Heart left ventricle (tissue), 16 donors: ENCODE measurements around the gene ETHE1. TPM values are rescaled to one million over a fixed set of nuclear protein-coding genes. Genes with fewer than 3 reads are reported as not detected.
"Not testable (repeated sequence)": the region's sequence is repeated elsewhere in the genome, so short reads cannot be mapped to it uniquely, and the experiment has no call there.

Experiments used
- ATAC-seq, 4 donors: fragments of 200-7000 bp; cut with Tn5 transposase; one replicate each; pipeline ENCODE4 v1.9.1; 2020 to 2022; ENCODE audit warnings: moderate library complexity in 4 of 4, mild to moderate bottlenecking in 3 of 4, moderate number of reproducible peaks in 1 of 4
- DNase-seq, 5 donors: peaks; one replicate each; pipeline ENCODE4 v3.0.0-alpha.2; 2020
- H3K27ac ChIP-seq, 12 donors: fragments of 200-600 bp; sonication (generic) in 4 of 12; one replicate each; pipeline versions ENCODE4 v1.5.0 to v1.8.0; 2016 to 2022; ENCODE audit warnings: mild to moderate bottlenecking in 2 of 12
- H3K27me3 ChIP-seq, 9 donors: fragments of 200-600 bp; sonication (generic) in 2 of 9; one replicate each; pipeline versions ENCODE4 v1.5.1 to v1.8.0; 2016 to 2022; ENCODE audit warnings: mild to moderate bottlenecking in 3 of 9
- H3K36me3 ChIP-seq, 9 donors: fragments of 200-600 bp; sonication (generic) in 2 of 9; one replicate each; pipeline versions ENCODE4 v1.5.0 to v1.8.0; 2018 to 2022; ENCODE audit warnings: mild to moderate bottlenecking in 2 of 9
- H3K4me1 ChIP-seq, 12 donors: fragments of 200-600 bp; sonication (generic) in 4 of 12; one replicate each; pipeline versions ENCODE4 v1.5.0 to v1.8.0; 2016 to 2022; ENCODE audit warnings: mild to moderate bottlenecking in 3 of 12
- H3K4me3 ChIP-seq, 12 donors: fragments of 200-600 bp; sonication (generic) in 4 of 12; one replicate each; pipeline versions ENCODE4 v1.5.0 to v1.8.0; 2017 to 2022; ENCODE audit warnings: mild to moderate bottlenecking in 9 of 12, moderate library complexity in 4 of 12
- H3K9me3 ChIP-seq, 12 donors: fragments of 200-600 bp; sonication (generic) in 4 of 12; one replicate each; pipeline versions ENCODE4 v1.5.0 to v1.8.0; 2016 to 2022; ENCODE audit warnings: mild to moderate bottlenecking in 1 of 12
- CTCF ChIP-seq, 12 donors: fragments of 200-600 bp; sonication (generic) in 4 of 12; IDR thresholded peaks; one replicate each; pipeline versions ENCODE4 v1.5.0 to v1.8.0; 2018 to 2022; ENCODE audit warnings: antibody characterized with exemption in 12 of 12, mild to moderate bottlenecking in 5 of 12
- POLR2A ChIP-seq, 2 donors: fragments of 450-650 bp; IDR thresholded peaks; one replicate each; pipeline ENCODE4 v1.6.1; 2017; ENCODE audit warnings: antibody characterized with exemption in 2 of 2, mild to moderate bottlenecking in 2 of 2, moderate library complexity in 2 of 2
- WGBS, 4 donors: extraction: QIAGEN DNeasy Blood & Tissue Kit in 2 of 4; methylation state at CpG; one replicate each; pipeline versions ENCODE4 v1.1.5 to v1.1.7; 2013 to 2018; 5-methylcytosine and 5-hydroxymethylcytosine counted together
- intact Hi-C, 10 donors: fragments of 100-400 bp; cut with DNase I; formaldehyde crosslinking; loops; one replicate each; pipeline versions ENCODE4 v1.11.1 to v1.14.2; 2022
- polyA plus RNA-seq, 2 donors: library from polyadenylated mRNA; stranded (reverse); fragments of 200-250 nt; gene quantifications; one replicate each; pipeline ENCODE4 v1.2.3, GENCODE V29; 2013
- total RNA-seq, 9 donors: library from RNA; depleted of rRNA in 2 of 9; stranded (reverse); fragments of >200 nt in 2 of 9; fragmentation: NEBNext Ultra II Directional in 3 of 9; extraction: Animal tissue kit (Norgen Biotek cat#: 25700) in 3 of 9; gene quantifications; one replicate each; pipeline versions ENCODE4 v1.1.0 to v1.2.4, GENCODE V29; 2016 to 2023
- donor health status: ischemic (EF 13 %, LVEDD 7.1; RV severe dilation, severe dysfunction).
- donor health status: healthy with polysubstance abuse.
- donor health status: DM: no; HTN: yes; CAD: no.
- donor health status: DM: no; HTN: no; CAD: no.
- donor health status: ischemic (EF 25% LVEDD 6.9; RV normal size, moderate dysfunction).
- donor health status: ischemic (EF 25% LVEDD 5.7; RV mildly dilated, moderate dysfunction).
- donor health status: healthy.
- donor health status: DM: yes; HTN: yes; CAD: no.
- donor health status: ischemic (EF 35%, LVEDD 5.7; RV mildly dilated, moderate dysfunction).
- donor health status: nonischemic (EF 11% LVEDD 7.7; RV severe dilation, severe dysfunction).
- donor health status: DM: yes; HTN: yes; CAD: no.
- donor health status: PGD.
- donor health status: ischemic (EF 29% LVEDD 5.4; RV normal size, mild dysfunction).
- donor health status: nonischemic (EF 23%, LVEDD 6.1; RV moderate dilation, normal function).

Gene ETHE1
- total and polyA plus RNA-seq, 11 donors = 6.0 to 27.6 (median 14.2) TPM

- Histone ChIP-seq H3K27me3 (no peaks in the 10 kb centered on the region), H3K27ac (no peak overlapping the region), H3K4me3 (no peak overlapping the region), H3K36me3 (peaks cover 0 to 78% (median 66%) of the 10 kb centered on the region in 9 donors), H3K9me3 (no peaks in the 10 kb centered on the region), H3K4me1 (no peaks in the 10 kb centered on the region)
- WGBS, 4 donors = 79 to 93% (median 91%) methylated on average over 3 of the region's 3 CpGs
- intact Hi-C loops = loop anchor here in 7 of 10 donors (5.0 to 10.0 kb wide), 4 partner anchors 100 to 233 kb away; partner anchors contain the start of gene KCNN4 (in 1 of the 7)
- ATAC-seq (no peak), DNase-seq (peak in 1 of 5 donors; percentile 21)
- TF ChIP-seq POLR2A (IDR thresholded peaks at IDR 0.05) (no peak), CTCF (IDR thresholded peaks at IDR 0.05) (no peak)
Observed at GRCh38 chr19:43552198-43552450, 25.1 kb upstream of the ETHE1 start.

DNA sequence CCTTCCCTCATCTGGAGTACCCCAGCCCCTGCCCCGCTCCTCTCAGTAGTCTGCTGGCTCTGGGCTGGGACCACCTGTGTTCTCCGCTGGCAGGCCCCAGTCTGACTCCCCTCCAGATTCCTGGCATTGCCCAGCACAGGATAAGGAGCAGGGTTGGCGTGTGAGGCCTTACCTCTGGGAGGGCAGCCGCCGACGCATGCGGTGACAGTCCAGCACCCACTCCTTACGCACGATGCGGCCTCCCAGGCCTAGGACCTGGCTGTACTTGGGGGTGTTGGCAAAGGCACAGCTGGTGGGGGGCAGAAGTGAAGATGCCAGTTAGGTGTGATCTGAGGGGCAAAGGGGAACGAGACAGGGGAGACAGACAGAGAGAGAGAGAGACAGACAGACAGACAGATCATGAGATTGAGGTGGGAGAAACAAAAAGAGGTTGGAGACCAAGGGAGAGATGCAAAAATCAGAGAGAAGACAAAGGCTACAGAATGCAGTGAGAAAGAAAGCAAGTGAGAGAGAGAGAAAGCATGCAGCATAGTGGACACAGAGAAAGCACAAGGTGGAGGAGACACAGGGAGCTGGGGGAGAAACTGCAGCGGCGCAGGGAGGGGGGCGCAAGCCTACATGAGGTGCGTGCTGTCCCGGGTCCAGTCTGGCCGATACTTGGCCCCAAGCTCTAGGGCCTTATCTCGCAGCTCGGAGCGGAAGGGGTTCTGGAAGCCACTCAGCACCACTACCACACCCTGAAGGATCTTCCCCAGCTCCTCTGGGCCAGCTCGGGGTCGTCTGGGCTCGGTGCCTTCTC is 24.6 kb upstream of the ETHE1 start:
- intact Hi-C loops = loop anchor here in 7 of 10 donors (5.0 to 10.0 kb wide), 4 partner anchors 101 to 233 kb away; partner anchors contain the start of gene KCNN4 (in 1 of the 7)
- DNase-seq (peak in 1 of 5 donors; percentile 0), ATAC-seq (no peak)
- Histone ChIP-seq H3K27ac (no peak overlapping the region), H3K4me3 (no peak overlapping the region), H3K27me3 (no peaks in the 10 kb centered on the region), H3K36me3 (peaks cover 0 to 74% (median 63%) of the 10 kb centered on the region in 9 donors), H3K4me1 (no peaks in the 10 kb centered on the region), H3K9me3 (no peaks in the 10 kb centered on the region)
- 88 to 89% (median 89%) methylated on average over 23 of the region's 23 CpGs for WGBS, 4 donors
- TF ChIP-seq CTCF (IDR thresholded peaks at IDR 0.05) (no peak), POLR2A (IDR thresholded peaks at IDR 0.05) (no peak)

- DNase-seq = no peak
- Histone ChIP-seq H3K4me3 (no peak overlapping the region), H3K27me3 (no peaks in the 10 kb centered on the region), H3K36me3 (peaks cover 0 to 69% (median 66%) of the 10 kb centered on the region in 9 donors), H3K27ac (no peak overlapping the region), H3K4me1 (no peaks in the 10 kb centered on the region), H3K9me3 (no peaks in the 10 kb centered on the region)
- no peak for ATAC-seq
- WGBS, 4 donors = 91 to 97% (median 93%) methylated on average over 2 of the region's 2 CpGs
- no peak for TF ChIP-seq POLR2A (IDR thresholded peaks at IDR 0.05)
- no peak for TF ChIP-seq CTCF (IDR thresholded peaks at IDR 0.05)
- intact Hi-C loops = no loop called here
Observed at GRCh38 chr19:43548706-43549105, 21.7 kb upstream of the ETHE1 start.

DNA sequence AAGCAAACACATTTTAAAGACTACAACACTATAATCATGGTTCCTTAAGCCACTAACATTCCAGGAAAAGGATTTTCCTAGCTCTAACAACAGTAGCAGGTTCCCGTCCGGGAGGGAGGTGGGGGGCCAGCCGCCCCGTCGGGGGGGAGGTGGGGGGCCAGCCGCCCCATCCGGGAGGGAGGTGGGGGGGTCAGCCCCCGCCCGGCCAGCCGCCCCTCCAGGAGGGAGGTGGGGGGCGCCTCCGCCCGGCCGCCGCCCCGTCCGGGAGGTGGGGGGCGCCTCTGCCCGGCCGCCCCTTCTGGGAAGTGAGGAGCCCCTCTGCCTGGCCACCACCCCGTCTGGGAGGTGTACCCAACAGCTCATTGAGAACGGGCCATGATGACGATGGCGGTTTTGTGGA is 20.9 kb upstream of the ETHE1 start:
- H3K4me3 ChIP-seq, H3K27ac ChIP-seq, H3K4me1 ChIP-seq, H3K27me3 ChIP-seq, intact Hi-C loops, DNase-seq, ATAC-seq, H3K9me3 ChIP-seq: not testable (repeated sequence)
- H3K36me3 ChIP-seq = peaks cover 0 to 69% (median 65%) of the 10 kb centered on the region in 9 donors
- WGBS, 4 donors = 89 to 94% (median 94%) methylated on average over 5 to 19 of the region's 24 CpGs
